Activated T-cell treated with anti-CD3 and anti-CD28 coated beads, Interleukin-2, amount 50 U/mL, for 48 hours (primary cell): ENCODE data around the gene FBXO44.

Source experiments
- DNase-seq, 2 experiments: peaks; one replicate each; pipeline ENCODE4 v3.0.0-alpha.2; 2020

The FBXO44 gene

DNA sequence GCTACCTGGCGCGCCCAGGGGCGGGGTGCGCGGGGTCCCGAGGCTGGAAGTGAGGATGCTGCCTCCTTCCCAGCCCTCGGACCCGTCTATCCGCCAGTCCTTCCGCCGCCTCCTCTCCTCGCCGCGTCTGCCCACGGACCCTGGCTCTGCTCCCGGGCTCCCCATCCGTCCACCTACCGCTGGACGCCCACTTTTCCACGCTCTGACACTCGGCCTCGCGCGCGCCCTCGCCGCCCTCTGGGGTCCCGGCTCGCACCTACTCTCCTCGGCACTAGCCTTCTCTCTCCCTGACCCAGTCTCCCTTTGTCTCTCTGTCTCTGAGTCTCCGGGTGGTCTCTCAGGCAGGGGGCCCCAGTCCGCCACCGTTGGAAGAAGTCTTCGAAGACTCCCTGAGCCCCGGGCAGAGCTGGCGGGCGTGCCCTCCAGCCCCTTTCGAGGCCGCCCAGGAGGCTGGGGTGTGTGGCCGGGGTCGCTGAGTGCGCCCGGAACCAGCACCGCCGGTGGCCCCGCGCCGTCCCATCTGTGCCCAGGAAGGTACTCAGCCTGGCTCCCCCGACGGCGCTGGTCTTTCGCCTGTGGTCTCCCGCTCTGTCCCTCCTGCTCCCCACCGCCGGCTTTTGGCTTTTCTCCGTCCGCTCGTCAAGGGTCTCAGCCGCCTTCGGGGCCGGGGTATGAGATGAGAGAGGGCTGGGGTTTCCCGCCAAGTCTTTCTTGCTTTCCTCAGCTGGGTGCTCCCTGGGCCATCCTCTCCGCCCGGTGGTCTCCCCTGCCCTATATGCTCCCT is 37.4 kb downstream of the FBXO44 start:
- no peak for DNase-seq

DNA sequence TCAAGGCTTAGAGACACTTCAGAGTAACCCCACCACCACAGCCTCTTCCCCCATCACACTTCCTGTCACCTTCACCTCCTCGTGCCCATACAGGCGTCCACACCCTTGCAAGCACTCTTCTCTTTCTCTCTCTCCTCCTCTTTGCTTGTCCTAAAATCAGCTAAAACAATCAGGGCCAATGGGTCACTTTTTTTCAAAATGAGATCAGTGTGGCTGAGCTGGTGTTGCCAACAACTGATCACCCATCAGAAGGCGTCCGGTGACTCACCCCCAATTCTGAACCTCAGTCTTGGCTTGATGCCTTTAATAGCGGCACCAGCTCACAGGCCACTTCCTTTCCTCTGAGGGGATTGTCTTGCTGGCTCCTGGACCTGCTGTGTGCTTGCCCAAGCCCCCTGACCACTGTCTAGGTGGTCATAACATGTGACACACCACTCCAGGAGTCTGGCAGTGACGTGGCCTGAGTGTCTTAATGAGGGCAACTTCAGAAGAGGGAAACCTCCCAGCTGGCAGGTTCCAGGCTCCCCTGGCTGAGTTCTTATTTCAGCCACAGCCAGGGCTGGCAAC is 38.4 kb downstream of the FBXO44 start:
- DNase-seq: peak; percentile 58 to 68

DNA sequence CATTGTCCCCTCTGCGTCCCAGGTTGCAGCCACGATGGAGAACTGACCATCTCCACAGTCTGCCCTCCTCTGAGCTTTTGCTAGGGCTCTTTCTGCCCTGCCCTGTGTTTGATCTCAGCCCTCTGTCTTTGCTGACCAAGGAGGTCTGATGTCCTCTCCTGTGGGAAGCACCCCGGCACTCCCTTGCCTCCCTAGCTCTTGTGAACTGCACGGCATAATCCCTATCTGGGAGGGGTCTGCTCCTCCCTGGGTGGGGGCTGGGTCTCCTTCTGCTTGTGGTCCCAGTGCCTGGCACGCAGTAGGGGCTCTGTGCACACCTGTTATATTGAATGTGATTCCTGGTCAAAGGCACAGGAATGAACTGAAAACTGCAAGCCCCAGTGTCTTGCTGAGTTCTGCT is 39.2 kb downstream of the FBXO44 start:
- no peak for DNase-seq

DNA sequence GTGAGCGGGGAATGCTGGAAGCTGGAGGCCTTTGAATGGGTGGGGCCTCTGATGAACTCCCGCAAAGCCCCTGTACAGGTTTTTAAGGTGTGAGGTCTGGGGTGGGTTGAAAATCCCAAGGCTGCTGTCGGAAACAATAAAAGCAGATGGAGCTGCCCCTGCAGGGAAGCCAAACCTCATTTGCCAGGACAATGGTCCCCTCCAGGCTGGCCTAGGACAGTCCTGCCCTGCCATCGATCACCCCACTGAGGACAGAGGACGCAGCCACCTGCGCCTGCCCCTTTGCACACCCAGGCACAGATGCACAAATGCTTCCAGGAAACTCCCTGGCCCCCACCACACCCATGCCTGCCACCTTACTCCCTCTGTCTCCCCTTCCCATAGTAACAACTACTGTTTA is 41.2 kb downstream of the FBXO44 start:
- DNase-seq: no peak

DNA sequence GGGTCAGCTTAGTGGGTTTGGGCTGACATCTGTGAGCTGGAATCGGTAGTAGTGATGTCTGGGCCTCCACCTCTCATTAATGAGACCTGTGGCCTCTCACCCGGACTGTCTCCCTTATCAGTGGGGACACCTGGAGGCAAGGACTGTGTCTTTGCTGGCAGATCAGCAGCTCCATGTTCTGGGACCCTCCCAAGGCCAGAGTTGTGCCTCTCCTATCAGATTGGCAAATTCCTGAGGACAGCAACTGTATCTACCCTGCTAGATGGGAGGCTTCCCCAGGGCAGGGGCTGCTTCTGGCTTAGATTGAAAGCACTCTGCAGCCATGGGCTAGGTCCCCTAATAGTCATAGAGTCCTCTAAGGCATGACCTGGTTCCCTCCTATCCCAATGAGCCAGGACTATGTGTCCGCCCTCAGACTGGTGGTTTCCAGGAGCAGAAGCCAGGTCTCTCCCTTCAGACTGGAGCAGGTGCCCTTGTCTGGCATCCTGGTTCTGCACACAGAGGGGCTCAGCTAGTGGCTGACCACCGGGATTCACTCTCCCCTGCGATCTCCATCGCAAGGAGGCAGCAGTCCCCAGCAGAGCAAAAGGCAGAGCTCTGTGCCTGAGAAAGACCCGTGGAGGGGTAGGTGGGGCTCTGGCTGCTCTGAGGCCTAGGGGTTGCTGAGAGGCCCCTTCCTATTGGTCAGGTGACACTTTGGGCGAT is 42.7 kb downstream of the FBXO44 start:
- no peak for DNase-seq

DNA sequence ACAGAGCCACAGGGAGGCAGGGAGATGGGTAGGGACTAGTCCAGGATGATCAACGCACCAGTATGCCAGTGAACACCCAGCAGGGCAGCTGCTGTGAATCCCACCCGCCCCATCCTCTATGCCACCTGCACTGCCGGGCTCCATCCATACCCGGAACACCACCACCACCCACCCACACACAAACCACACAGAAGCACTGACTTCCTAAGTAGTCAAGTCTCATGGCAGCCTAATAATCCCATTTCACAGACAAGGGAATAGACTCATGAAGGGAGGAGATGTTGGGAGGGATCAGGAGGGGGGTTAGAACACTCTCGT is 43.2 kb downstream of the FBXO44 start:
- DNase-seq: no peak

DNA sequence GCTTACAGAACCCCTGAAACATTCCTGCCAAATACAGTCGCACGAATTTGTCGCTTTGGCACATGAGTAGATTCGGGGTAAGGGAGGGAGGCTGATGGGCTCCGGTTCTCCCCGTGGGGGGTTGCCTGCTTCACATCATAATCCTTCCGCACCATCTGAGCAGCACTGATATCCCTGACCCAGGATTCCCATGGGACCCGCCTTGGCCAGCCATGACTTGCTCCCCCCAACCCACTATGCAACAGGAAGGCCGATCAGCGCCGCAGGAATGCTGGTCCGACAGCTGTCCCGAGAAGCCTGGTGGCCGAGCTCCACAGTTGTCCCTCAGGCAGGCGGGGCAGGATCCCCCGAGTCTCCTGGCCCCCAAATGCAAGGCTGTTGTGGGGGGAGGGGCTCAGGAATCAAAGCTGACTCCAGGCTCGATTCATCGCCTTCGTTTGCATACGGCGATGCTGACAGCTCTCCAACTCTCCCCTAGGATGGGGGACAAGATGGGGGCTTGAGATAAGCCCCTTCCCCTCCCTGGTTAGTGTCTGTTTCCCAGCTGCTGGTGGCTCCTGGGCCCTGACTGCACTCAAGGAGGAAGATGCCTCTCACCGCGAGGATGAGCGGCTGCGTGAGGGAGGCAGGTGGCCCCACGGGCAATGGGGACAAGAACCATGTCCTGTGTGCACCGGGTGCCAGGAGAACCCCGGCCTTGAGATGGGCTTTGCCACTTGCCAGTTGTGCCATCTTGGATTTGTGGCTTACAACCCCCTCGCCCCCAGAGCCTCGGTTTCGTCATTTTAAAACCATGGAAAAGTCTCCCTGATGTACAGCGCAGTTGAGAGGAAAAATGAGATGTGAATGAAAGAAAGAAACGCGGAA is 46.2 kb downstream of the FBXO44 start:
- no peak for DNase-seq

DNA sequence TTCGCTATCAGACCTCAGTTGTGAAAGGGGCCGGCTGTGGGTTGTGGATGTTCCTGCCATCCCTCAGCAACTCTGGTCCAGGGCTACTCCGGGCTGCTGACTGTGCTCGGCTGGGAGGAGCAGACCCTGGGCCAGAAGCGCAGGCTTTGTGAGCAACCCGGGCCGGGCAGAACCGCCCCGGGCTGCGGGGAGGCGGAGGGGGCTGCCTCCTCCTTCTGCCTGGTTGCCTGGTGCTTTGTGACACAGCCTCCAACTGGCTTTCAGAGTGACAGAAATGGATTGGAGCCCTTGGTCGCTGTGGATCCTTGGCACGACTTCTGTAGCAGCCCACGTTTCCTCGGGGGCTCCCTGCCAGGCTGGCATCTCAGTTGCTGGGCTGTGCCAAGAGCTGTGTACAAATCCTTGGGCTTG is 46.9 kb downstream of the FBXO44 start:
- no peak for DNase-seq

DNA sequence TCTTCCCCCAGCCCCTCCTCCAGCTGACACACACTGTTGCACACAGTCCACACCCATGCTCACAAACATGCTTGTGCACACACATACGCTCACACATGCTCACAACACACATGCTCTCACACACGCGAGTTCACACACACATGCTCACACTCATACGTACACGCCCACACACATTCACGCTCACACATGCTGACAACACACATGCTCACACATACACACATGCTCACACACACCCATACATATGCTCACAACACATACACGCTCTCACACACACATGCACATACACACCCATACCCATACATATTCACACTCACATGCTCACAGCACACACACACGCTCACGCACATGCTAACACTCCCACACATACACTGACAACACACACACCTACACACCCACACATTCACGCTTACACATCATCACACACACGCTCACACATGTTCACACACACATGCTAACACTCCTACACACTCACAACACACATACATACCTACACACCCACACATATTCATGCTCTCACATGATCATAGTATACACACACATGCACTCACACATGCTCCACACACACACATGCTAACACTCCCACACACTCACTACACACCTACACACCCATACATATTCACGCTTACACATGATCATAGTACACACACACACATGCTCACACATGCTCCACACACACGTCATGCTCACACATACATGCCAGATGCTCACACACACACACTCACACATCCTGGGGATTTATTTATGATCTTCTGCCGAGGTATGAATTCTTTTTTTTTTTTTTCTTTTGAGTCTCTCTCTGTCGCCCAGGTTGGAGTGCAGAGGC is 47.5 kb downstream of the FBXO44 start:
- no peak for DNase-seq

DNA sequence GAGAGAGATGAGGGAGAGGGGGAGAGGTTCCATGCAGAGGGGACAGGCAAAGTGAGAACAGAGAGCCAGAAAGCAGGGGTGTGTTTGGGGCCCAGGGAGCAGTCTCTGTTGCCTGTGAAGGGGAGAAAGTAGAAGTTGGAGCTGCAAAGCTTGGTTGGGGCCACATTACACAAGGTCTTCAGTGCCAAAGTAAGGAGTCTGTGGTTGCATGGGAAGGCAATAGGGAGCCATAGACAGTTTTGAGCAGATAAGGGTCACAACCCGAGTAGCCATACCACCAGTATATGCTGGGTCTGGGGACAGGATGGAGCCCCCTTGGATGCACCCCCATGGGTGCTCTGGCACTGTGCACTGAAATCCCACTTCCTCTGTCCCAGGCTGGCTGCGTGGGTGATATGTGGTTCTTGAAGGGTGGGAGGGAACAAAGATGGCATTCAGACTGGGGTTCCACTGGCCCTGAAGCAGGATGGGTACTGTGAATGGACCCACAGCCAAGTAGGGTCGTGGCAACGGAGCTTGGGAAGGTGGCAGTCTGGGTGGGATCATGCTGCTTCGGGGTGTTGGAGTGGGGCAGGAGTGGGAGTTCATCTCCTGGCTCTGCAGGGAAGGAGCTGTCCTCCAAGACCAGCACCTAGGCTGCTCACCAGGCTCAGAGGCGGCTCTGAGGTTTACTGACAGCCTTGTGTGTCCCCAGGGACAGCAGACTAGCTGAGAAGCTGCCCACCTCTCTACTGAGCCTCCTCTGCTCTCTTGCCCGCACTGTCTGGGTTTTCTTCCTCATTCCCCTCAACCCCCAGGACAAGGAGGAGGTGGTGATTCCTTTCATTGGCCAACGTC is 48.9 kb downstream of the FBXO44 start:
- DNase-seq: no peak

DNA sequence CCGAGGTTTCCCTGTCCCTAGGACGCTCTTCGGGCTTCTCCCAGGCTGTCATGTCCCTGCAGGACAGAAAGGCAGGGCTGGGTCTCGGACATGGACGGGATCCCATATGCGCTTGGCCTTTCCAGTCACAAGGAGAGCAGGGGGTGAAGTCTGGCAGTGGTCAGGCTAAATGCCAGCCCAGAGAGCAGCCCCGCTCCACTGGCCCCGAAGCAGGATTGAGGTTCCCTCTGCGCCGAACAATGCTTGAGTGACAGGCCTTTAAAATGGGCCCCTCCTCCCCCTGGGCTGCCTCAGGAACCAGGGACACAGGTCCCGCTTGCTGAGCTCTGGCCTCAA is 49.5 kb downstream of the FBXO44 start:
- no peak for DNase-seq

DNA sequence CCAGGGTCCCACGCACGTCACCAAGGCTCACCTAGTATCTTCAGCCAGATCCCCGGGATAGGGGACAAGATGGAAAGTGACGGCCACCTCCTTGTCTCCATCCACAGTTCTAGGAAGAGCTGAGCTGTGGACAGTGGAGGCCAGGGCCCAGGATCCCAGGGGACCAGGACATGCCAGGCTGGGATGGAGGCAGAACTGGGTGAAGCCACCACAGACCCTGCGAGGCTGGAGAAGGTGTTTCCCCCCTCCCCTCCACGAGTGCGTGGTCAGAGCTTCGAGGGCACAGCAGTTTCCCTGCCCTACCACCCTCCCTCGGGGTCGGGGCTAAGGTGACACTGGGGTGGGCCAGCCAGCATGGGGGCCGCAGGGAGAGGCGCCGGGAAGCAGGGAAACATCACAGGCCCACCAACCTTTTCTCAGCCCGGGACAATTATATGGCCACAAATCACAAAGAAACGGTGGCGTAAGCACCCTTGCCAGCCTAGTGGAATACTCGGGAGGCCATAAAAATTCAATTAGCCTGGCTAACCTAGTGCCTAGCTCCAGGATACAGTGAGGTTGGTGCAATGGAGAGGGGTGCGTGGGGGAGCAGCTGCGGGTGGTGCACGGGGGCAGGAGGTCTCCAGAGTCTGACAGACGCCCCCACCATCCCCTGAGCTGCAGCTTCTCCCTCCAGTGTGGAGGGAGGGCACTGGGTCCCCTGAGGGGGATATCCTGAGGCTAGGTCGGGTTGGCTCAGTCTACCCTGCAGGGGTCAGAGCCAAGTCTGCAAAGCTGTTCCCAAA is 50.2 kb downstream of the FBXO44 start:
- no peak for DNase-seq

DNA sequence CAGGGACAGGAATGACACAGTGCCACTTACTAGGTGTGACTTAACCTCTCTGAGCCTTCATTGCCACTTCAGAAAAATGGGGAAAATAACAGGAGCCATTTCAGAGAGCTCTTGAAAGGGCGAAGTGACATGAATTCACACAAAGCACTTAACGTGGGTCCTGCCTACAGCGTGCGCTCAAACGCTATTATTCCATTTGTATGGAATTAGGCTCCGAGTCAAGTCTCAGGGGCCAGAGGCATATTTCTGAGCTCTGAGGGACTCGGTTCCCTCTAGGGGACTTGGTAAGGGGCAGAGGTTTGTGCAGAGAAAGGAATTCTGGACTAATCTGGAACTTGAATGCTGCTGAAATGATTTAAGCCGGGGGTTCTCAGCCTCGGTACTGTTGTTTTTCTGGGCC is 50.9 kb downstream of the FBXO44 start:
- no peak for DNase-seq

DNA sequence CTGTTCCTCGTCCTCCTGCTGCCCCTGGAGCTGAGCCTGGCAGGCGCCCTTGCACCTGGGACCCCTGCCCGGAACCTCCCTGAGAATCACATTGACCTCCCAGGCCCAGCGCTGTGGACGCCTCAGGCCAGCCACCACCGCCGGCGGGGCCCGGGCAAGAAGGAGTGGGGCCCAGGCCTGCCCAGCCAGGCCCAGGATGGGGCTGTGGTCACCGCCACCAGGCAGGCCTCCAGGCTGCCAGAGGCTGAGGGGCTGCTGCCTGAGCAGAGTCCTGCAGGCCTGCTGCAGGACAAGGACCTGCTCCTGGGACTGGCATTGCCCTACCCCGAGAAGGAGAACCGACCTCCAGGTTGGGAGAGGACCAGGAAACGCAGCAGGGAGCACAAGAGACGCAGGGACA is 51.6 kb downstream of the FBXO44 start:
- DNase-seq: no peak

DNA sequence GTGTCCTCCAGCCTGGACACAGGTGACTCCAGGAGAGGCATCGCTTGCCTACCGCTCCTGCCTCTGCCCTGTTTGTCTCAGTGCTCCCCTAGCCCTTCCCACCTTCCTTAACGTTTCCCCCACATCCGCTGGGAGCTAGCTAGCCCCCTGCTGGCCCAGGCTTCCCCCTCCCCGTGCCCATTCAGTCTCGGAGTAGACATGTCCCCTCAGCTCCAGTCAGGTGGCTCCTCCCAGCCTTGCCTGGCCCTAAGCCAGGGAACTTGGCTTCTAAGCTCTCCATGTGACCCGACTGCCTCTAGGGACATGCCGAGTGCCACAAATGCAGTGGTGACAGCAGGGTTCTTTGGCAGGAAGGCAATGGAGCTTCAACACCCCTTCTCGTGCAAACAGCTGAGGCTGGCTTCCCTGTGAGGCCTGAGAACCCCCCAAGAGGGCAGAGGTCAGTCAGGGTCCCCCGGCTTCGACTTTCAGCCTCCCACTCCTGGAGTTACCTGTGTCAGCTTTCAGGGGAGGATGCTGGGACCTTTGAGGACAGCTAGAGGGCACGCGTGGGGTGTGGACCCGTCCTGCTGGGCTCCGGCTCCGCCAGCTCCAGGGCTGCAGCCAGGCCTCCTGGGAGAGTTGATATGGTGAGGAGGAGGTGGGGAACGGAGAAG is 53.1 kb downstream of the FBXO44 start:
- DNase-seq: no peak

DNA sequence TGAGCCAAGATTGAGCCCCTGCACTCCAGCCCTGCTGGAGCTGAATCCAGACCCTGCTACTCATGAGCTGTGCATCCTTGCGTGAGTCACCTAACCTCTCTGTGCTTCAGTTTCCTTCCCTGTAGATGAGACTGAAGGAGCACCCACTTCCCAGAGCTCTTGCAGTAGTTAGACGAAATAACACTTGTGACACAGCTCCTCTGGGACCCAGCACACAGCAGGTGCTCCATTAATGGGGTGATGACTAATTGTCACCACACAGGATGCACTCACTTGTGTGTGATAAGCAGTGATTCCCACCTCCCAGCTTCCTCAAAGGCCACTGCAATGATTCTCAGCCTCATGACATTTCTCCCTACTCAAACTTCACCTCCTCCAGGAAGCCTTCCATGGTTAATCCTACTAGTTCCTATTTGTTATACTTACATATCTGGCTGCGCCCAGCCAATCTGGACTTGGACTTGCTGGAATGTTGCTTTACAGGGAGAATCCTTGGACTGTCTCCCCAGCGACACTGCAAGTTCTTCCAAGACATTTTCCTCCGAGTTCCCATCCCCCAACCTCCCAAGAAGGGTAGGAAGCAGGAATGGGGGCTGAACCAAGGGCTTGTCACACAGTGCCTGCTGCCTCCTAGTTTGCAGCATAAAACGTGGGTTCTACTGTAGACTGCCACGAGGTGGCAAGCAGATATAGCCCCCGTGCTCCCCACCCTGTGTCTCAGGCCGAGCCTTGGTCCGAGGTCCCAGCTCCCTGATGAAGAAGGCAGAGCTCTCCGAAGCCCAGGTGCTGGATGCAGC is 54.1 kb downstream of the FBXO44 start:
- DNase-seq: no peak

DNA sequence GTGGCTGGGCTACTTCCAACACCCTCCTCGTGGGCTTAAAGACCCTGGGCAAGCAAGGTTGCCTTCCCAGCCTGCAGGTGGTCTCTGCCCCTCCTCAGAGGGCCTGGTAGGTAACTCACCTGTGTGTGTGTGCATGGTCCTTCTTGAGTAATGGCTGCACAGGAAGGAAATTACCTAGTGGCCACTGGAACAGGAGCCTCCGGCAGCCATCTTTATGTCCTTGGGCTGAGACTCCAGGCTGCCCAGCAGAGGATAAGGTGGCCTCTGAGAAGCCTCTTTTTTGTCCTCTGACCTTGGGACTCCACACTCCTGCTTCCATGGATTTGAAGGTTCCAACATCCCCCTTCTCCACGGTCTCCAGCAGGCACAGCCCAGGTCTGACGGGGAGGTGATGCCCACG is 56.8 kb downstream of the FBXO44 start:
- no peak for DNase-seq

DNA sequence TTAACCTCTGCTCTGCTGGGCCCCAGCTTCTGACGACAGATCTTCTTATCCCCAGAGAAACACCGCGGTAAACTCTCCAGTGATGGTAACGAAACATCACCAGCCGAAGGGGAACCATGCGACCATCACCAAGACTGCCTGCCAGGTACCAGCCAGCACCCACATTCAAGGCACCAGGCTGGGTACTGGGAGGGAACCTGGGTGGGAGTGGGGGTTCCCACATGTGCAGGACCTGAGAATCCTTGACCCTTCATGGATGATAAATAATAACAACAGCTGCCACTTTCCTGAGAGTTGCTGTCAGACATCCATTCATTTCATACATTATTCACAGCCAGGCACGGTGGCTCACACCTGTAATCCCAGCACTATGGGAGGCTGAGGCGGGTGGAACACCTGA is 57.6 kb downstream of the FBXO44 start:
- DNase-seq: no peak
